H1 (cell line): ENCODE data around the gene C5orf24. TPM values are rescaled to one million over a fixed set of nuclear protein-coding genes. Genes with fewer than 3 reads are reported as not detected.

Experiments used
- CTCF ChIA-PET: fragments of 300-600 bp; sonication (Branson Sonifier 250); formaldehyde crosslinking; loops from one replicate; lab custom pipeline; 2021; ENCODE audit not compliant: partially characterized antibody; lab: Charles Lee
- POLR2A ChIA-PET: fragments of 300-600 bp; sonication (Branson Sonifier 250); formaldehyde crosslinking; loops from one replicate; lab custom pipeline; 2021; ENCODE audit warnings: inconsistent platforms; ENCODE audit not compliant: partially characterized antibody; lab: Charles Lee
- DNase-seq, 2 experiments: peaks; one replicate each; pipeline versions ENCODE4 v3.0.0 to v3.0.0-alpha.2; 2010 to 2022; ENCODE audit warnings: low spot score in 2 of 2, low read depth in 1 of 2, mixed read lengths in 1 of 2
- FAIRE-seq: peaks from 2 replicates; lab custom pipeline; 2011; peaks lifted over from hg19 to GRCh38; lab: Jason Lieb, UNC
- H2AFZ ChIP-seq: 2 replicates; pipeline ENCODE4 v1.8.1; 2012; ENCODE audit warnings: low read length, inconsistent platforms
- H2AK5ac ChIP-seq: 2 replicates; pipeline ENCODE4 v1.6.1; 2013; ENCODE audit warnings: low read depth, low read length
- H2BK120ac ChIP-seq: replicated peaks from 2 replicates; pipeline ENCODE3; 2013; ENCODE audit warnings: low read depth, low read length, inconsistent platforms
- H2BK12ac ChIP-seq: 2 replicates; pipeline ENCODE4 v1.6.1; 2013; ENCODE audit warnings: low read depth, low read length
- H2BK15ac ChIP-seq: 2 replicates; pipeline ENCODE4 v1.6.1; 2013; ENCODE audit warnings: low read length
- H2BK20ac ChIP-seq: 2 replicates; pipeline ENCODE4 v1.6.1; 2013; ENCODE audit warnings: low read length
- H2BK5ac ChIP-seq: 2 replicates; pipeline ENCODE4 v1.6.1; 2013; ENCODE audit warnings: low read depth, low read length
- H3K14ac ChIP-seq: 2 replicates; pipeline ENCODE4 v1.6.1; 2013; ENCODE audit warnings: inconsistent platforms; ENCODE audit not compliant: insufficient read length
- H3K18ac ChIP-seq: 2 replicates; pipeline ENCODE4 v1.6.1; 2013; ENCODE audit warnings: low read length; ENCODE audit errors: extremely low read depth
- H3K23ac ChIP-seq: 2 replicates; pipeline ENCODE4 v1.6.1; 2013; ENCODE audit warnings: inconsistent platforms; ENCODE audit not compliant: insufficient read length
- H3K23me2 ChIP-seq: 2 replicates; pipeline ENCODE4 v1.6.1; 2013; ENCODE audit warnings: low read depth, low read length
- H3K27ac ChIP-seq: 2 replicates; pipeline ENCODE4 v1.6.1; 2011; ENCODE audit warnings: low read depth, low read length, inconsistent platforms
- H3K27me3 ChIP-seq, 4 experiments: replicated peaks in 1 of 4; 1 replicate in 1 of 4; 2 replicates in 3 of 4; pipeline versions ENCODE4 v1.6.1 to v1.8.1; 2011 to 2013; ENCODE audit warnings: low read length in 3 of 4, mild to moderate bottlenecking in 3 of 4, inconsistent platforms in 2 of 4, mixed read lengths in 2 of 4, moderate library complexity in 1 of 4; ENCODE audit not compliant: control insufficient read depth in 3 of 4, insufficient read depth in 3 of 4; ENCODE audit errors: extremely low read depth in 1 of 4
- H3K36me3 ChIP-seq, 4 experiments: 2 replicates each; pipeline versions ENCODE4 v1.6.1 to v1.8.1; 2011 to 2013; ENCODE audit warnings: mild to moderate bottlenecking in 4 of 4, low read length in 3 of 4, moderate library complexity in 2 of 4, control low read depth in 1 of 4, inconsistent platforms in 1 of 4; ENCODE audit not compliant: insufficient read depth in 4 of 4, control insufficient read depth in 2 of 4
- H3K4ac ChIP-seq: replicated peaks from 2 replicates; pipeline ENCODE3; 2013; ENCODE audit warnings: low read length, low read depth, mixed read lengths, inconsistent platforms; ENCODE audit not compliant: insufficient read length
- H3K4me1 ChIP-seq, 4 experiments: replicated peaks in 1 of 4; 1 replicate in 1 of 4; 2 replicates in 3 of 4; pipeline versions ENCODE4 v1.6.1 to v1.8.1; 2011 to 2013; ENCODE audit warnings: low read length in 3 of 4, inconsistent platforms in 2 of 4, mixed read lengths in 1 of 4; ENCODE audit not compliant: insufficient read depth in 4 of 4, control insufficient read depth in 3 of 4
- H3K4me2 ChIP-seq, 2 experiments: 2 replicates each; pipeline versions ENCODE4 v1.6.1 to v1.8.1; 2011 to 2013; ENCODE audit warnings: low read depth in 2 of 2, low read length in 2 of 2, control low read depth in 1 of 2, inconsistent platforms in 1 of 2, mild to moderate bottlenecking in 1 of 2; ENCODE audit not compliant: insufficient read depth in 1 of 2
- H3K4me3 ChIP-seq, 4 experiments: fragments of 200-600, 300-600 bp in 1 of 4; sonication (generic), shearing (Covaris generic), sonication (Bioruptor Twin) in 1 of 4; 2 replicates each; pipeline versions ENCODE4 v1.5.1 to v1.8.1; 2011 to 2016; ENCODE audit warnings: low read length in 4 of 4, low read depth in 3 of 4, control low read depth in 2 of 4, inconsistent platforms in 2 of 4, mild to moderate bottlenecking in 2 of 4, mixed read lengths in 1 of 4, moderate library complexity in 1 of 4; ENCODE audit not compliant: insufficient read depth in 2 of 4; ENCODE audit errors: extremely low read depth in 1 of 4
- H3K56ac ChIP-seq: replicated peaks from 2 replicates; pipeline ENCODE3; 2013; ENCODE audit warnings: low read depth, mild to moderate bottlenecking, mixed read lengths, low read length, inconsistent platforms; ENCODE audit not compliant: insufficient read length
- H3K79me1 ChIP-seq: 2 replicates; pipeline ENCODE4 v1.6.1; 2013; ENCODE audit warnings: low read depth, low read length, control low read depth
- H3K79me2 ChIP-seq, 2 experiments: 2 replicates each; pipeline versions ENCODE4 v1.6.1 to v1.8.1; 2012 to 2013; ENCODE audit warnings: low read length in 2 of 2, mild to moderate bottlenecking in 2 of 2, inconsistent platforms in 1 of 2; ENCODE audit not compliant: insufficient read depth in 2 of 2, control insufficient read depth in 1 of 2
- H3K9ac ChIP-seq, 4 experiments: replicated peaks in 1 of 4; 1 replicate in 1 of 4; 2 replicates in 3 of 4; pipeline versions ENCODE4 v1.6.1 to v1.8.1; 2011 to 2013; ENCODE audit warnings: low read depth in 3 of 4, low read length in 3 of 4, control low read depth in 2 of 4, mild to moderate bottlenecking in 2 of 4, moderate library complexity in 2 of 4, inconsistent platforms in 1 of 4; ENCODE audit errors: extremely low read depth in 1 of 4
- H3K9me3 ChIP-seq, 2 experiments: 2 replicates each; pipeline versions ENCODE4 v1.6.1 to v1.8.1; 2012 to 2013; ENCODE audit warnings: mild to moderate bottlenecking in 2 of 2, moderate library complexity in 2 of 2, control low read depth in 1 of 2, inconsistent platforms in 1 of 2, low read depth in 1 of 2, low read length in 1 of 2, mixed read lengths in 1 of 2; ENCODE audit not compliant: insufficient read depth in 2 of 2
- H4K20me1 ChIP-seq, 2 experiments: replicated peaks in 1 of 2; 2 replicates each; pipeline versions ENCODE3 to v1.8.1; 2011 to 2013; ENCODE audit warnings: inconsistent platforms in 2 of 2, low read length in 2 of 2, mild to moderate bottlenecking in 1 of 2; ENCODE audit not compliant: insufficient read depth in 2 of 2, control insufficient read depth in 1 of 2
- H4K5ac ChIP-seq: 2 replicates; pipeline ENCODE4 v1.6.1; 2013; ENCODE audit warnings: low read length, low read depth, mixed read lengths, inconsistent platforms; ENCODE audit not compliant: insufficient read length
- H4K8ac ChIP-seq: 2 replicates; pipeline ENCODE4 v1.8.0; 2013; ENCODE audit warnings: mild to moderate bottlenecking, moderate library complexity, low read length, inconsistent platforms; ENCODE audit not compliant: insufficient read depth; ENCODE audit errors: extremely low read depth
- H4K91ac ChIP-seq: replicated peaks from 2 replicates; pipeline ENCODE3; 2013; ENCODE audit warnings: low read length, mixed read lengths, inconsistent platforms; ENCODE audit not compliant: insufficient read length
- BACH1 ChIP-seq: IDR thresholded peaks from 2 replicates; pipeline ENCODE4 v1.6.1; 2012; ENCODE audit warnings: low read length, improper control_type of control experiment
- MAFK ChIP-seq: IDR thresholded peaks from 2 replicates; pipeline ENCODE4 v1.6.1; 2012; ENCODE audit warnings: low read depth, mild to moderate bottlenecking, improper control_type of control experiment, low read length
- WGBS, 2 experiments: shearing (Covaris generic) in 1 of 2; methylation state at CpG; one replicate each; pipeline versions ENCODE4 v1.1.6 to v1.1.7; 2013 to 2015; ENCODE audit warnings: low lambda C conversion rate in 2 of 2, mixed read lengths in 2 of 2, inconsistent platforms in 1 of 2, low coverage in 1 of 2, missing lambda C conversion rate in 1 of 2; ENCODE audit not compliant: insufficient replicate concordance in 2 of 2, insufficient coverage in 1 of 2, insufficient read length in 1 of 2; ENCODE audit errors: extremely low coverage in 1 of 2, missing lambda C conversion rate in 1 of 2; 5-methylcytosine and 5-hydroxymethylcytosine counted together
- polyA plus RNA-seq, 7 experiments: library from polyadenylated mRNA; depleted of rRNA in 3 of 7; stranded (reverse) in 5 of 7; unstranded in 2 of 7; fragments of >200 nt in 5 of 7; fragments of 200-250 nt in 2 of 7; gene quantifications; 1 replicate in 5 of 7; 2 replicates in 1 of 7; 4 replicates in 1 of 7; pipeline versions ENCODE4 v1.2.1 to v1.2.3, GENCODE V29; 2011 to 2013; ENCODE audit warnings: missing spikeins in 2 of 7, mixed read lengths in 2 of 7
- total RNA-seq: library from RNA; stranded (reverse); fragmentation: NEBNext Ultra II Directional; extraction: Animal tissue kit (Norgen Biotek cat#: 25700); gene quantifications from 2 replicates; pipeline ENCODE4 v1.2.1, GENCODE V29; 2021

The C5orf24 gene
- total and polyA plus RNA-seq, 2 of the 8 experiments (the other 6 are each of a cell fraction or from before 2014, with no cell fraction given) = 11.1 to 20.2 TPM

GRCh38 chr5:134893748-134894505 lies 48.2 kb downstream of the C5orf24 start:
- Histone ChIP-seq H3K4me1 (peaks cover 0 to 4% (median 0%) of the 10 kb centered on the region in 4 experiments; a peak in 2 of 7 replicates), H2AK5ac (no peak overlapping the region), H3K79me1 (no peaks in the 10 kb centered on the region; the same call in 1 of the 2 replicates), H3K14ac (no peak overlapping the region), H3K27me3 (no peaks in the 10 kb centered on the region), H3K23ac (no peak overlapping the region), H2BK15ac (no peak overlapping the region), H4K91ac (no peak overlapping the region), H2BK120ac (no peak overlapping the region), H3K79me2 (no peaks in the 10 kb centered on the region; a peak in 1 of 4 replicates), H2BK20ac (no peak overlapping the region), H2BK5ac (no peak overlapping the region), H3K9me3 (no peaks in the 10 kb centered on the region), H3K27ac (no peak overlapping the region), H4K5ac (no peak overlapping the region), H3K36me3 (0 out of 8 replicates have a peak, but pooled peaks cover 0 to 3% (median 0%) of the 10 kb centered on the region in 4 experiments), H3K4ac (no peak overlapping the region), H4K20me1 (peaks cover 0 to 1% of the 10 kb centered on the region in 2 experiments), H3K4me2 (no peak overlapping the region), H3K9ac (no peak overlapping the region), H3K56ac (no peak overlapping the region), H3K18ac (no peak overlapping the region), H4K8ac (no peak overlapping the region), H3K4me3 (no peak overlapping the region), H2BK12ac (no peak overlapping the region), H3K23me2 (no peaks in the 10 kb centered on the region; the same call in 1 of the 2 replicates), H2AFZ (no peak overlapping the region)
- CTCF ChIA-PET = no interaction called here
- 0 out of 2 replicates have a peak, but pooled peaks have one; percentile 16 for TF ChIP-seq BACH1
- no peak for TF ChIP-seq MAFK
- no peak for DNase-seq
- FAIRE-seq = no peak
- POLR2A ChIA-PET = interaction anchor here (1.6 to 3.2 kb wide), 2 partner anchors 9 to 11 kb away, joined by 6 to 13 read pairs; partner anchors contain the start of gene PCBD2
- 86% methylated on average over 7 of the region's 7 CpGs; no CpG with 5 or more reads in 1 of the 2 experiments for WGBS, 2 experiments
